HT-29 (cell line): ENCODE measurements around the gene STK32C. TPM values are rescaled to one million over a fixed set of nuclear protein-coding genes. Genes with fewer than 3 reads are reported as not detected.
"Not testable (repeated sequence)": the region's sequence is repeated elsewhere in the genome, so short reads cannot be mapped to it uniquely, and the experiment has no call there.

ENCODE experiments used
- DNase-seq: peaks from one replicate; pipeline ENCODE4 v3.0.0-alpha.2; 2015; ENCODE audit warnings: low spot score
- total RNA-seq: library from RNA; depleted of rRNA; stranded (reverse); fragments of >200 nt; shearing (Covaris generic); gene quantifications from 2 replicates; pipeline ENCODE4 v1.2.3, GENCODE V29; 2014

The STK32C gene
- total RNA-seq, 1 experiment from 2014 or later: 20.8 TPM

DNA sequence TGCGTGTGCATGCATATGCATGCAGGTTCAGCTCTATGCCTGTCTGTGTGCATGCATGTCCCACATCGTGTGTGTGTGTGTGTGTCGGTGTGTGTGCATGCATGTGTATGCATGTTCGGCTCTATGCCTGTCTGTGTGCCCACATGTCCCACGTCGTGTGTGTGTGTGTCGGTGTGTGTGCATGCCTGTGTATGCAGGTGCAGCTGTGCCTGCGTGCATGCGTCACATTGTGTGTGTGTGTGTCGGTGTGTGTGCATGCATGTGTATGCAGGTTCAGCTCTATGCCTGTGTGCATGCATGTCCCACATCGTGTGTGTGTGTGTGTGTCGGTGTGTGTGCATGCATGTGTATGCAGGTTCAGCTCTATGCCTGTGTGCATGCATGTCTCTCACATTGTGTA is 39.8 kb downstream of the STK32C start:
- DNase-seq: not testable (repeated sequence)

DNA sequence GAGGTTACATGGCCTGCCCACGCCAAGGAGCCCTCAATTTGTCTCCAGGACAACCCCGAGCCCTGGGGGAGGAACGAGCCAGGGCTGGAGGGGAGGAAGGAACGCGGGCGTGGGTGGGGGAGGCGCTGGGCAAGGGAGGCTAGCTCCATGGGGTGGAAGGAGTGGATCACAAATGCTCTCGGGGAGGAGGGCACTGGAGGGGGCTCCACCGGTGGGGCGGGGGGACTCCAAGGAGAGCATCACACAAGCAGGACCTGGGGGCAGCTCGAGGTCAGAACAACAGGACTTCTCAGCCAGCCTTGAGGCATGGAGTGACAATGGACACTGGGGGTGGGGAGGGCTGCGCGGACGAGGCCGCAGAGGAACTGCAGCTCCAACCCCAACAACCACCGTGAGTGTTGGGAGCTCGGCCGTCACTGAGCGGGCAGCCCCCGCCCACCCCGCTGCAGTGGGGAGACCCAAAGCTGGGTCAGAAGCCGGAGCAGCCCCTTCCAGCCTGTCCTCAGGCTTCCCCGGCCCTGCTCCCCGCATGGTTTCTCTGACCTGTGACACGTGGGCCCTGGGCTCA is 41.1 kb downstream of the STK32C start:
- no peak for DNase-seq

DNA sequence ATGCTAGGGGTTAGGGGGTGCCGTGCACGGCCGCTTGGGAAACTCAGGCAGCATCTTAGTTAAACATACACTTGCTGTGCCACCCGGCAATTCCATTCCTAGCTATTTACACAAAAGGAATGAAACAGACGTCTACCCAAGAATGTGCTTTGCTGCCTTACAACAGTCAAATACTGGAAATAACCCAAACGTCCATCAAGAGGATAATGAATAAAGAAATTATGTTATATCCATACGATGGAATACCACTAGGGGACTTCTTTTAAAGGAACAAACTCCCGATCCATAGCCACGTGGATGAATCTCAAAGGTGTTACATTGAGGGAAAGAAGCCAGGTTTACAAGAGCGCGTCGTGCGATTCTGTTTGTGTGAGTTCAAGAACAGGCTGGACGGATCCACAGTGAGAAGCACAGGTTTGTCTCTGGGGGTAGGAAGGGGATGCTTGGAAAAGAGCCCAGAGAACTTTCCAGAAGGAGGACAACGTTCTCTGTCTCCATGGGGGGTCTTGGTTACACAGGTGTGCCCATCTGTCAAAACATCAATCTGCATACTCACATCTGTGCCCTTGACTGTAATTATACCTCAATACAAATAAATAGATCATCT is 41.8 kb downstream of the STK32C start:
- no peak for DNase-seq

DNA sequence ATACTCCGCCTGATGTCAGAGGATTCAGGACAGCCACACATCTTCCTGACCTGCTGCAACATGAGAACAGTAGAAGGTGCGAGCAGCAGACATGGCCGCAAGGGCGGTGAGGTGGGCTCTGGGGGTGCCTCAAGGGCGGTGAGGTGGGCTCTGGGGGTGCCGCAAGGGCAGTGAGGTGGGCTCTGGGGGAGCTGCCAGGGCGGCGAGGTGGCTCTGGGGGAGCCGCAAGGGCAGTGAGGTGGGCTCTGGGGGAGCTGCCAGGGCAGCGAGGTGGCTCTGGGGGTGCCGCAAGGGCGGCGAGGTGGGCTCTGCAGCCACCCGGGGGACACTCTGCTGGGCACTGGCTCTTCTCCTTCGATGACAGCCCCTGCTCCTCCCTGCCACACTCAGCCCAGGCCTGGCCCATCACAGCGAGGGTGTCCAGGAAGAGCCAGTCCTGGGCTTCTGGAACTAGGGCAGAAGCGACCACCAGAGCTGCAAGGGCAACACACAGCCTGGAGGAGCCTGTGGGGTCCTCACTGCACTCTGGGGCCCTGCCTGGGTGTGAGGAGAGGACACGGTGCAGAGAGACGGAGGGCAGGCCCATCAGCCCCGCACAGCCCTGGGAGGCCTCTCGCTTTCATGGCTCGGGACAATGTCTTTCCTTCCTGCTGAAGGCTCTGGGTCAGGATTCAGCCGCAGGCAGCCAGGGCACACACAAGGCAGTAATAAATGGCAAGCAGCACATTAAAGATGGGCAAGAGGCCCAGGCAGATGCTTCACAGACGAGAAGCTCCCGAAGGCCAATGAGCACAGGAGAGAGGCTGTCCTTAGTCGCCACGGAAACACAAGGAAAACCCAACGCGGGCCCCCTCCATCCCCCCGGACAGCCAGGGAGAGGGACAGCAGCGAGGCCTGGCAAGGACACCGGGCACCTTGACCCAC is 42.5 kb downstream of the STK32C start:
- DNase-seq: no peak

DNA sequence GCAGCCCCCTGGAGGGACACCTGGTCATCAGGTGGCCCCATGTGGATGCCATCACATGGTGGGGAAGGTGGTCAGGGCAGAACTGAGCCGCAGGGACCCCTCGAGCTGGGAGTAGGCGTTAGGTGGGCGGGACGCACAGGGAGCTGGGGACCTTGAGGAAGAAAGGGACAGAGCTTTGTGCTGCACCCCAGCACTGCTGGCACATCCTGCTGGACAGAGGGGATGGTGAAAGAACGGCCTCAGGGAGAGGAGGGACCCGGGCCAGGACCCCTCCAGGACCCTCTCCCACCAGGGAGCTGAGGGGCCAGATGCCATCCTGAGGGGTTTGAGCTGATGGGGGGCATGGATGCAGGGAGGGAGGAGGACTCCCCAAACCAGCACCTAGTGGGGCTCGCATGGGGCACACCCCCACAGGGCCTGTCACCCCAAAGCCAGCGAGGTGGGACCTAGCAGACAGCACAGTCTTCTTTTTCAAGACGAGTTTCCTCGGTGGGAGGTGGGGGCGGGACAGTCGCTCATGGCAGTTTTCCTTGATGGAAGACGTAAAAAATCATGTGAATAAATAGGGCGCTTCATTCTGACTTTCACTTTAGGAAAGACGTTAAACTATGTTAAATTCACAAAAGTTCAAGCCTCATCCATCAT is 43.3 kb downstream of the STK32C start:
- DNase-seq: no peak

DNA sequence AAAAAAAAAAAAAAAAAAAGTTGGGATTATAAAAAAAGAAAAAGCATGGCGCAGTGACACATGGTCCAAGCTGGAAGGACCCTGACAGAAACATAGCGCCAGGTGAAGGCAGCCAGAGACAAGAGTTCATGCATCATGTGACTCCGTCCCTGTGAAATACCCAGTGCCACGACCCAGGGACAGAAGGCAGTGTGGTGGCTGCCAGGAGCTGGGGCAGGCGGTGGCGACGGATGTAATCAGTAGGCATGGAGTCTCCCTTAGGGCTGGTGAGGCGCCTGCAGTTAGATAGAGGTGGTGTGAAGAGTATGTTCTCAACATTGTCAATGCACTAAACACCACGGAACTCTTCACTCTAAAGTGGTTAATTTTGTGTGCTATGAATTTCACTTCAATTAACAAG is 43.9 kb downstream of the STK32C start:
- DNase-seq: no peak

DNA sequence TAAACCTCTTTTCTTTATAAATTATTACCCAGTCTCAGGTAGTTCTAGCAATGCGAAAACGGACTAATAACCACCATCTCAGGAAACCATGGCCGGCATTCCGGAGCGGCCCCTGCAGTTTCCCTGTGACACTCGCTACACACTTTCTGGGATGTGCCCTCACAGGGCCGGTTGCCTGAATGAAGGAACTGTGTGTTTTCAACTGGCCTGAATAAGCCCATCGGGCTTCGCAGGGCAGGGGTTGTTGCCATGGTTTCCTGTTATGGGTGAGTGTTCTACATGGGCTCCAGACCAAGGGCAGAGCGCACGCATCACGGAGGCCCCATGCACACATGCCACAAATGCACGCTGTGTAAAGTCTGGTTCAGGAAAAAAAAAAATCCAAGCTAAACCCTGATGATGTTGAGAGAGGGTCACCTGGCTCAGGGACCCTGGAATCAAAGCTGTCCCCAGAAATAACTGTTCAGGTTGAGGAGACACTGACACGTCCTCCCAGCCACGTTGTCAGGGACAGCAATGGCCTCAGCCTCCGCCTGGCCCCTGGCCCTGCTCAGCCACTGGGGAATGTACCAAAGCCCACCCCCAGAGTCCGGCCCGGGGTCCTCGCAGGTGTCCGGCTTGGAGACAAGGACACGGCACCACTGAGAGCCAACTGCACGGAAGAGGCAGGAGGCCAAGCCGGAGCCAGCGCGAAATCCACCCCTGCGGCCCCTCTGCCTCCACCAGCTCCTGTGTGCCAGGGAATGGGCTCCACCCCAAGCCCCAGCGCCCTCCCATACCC is 47.9 kb downstream of the STK32C start:
- no peak for DNase-seq

DNA sequence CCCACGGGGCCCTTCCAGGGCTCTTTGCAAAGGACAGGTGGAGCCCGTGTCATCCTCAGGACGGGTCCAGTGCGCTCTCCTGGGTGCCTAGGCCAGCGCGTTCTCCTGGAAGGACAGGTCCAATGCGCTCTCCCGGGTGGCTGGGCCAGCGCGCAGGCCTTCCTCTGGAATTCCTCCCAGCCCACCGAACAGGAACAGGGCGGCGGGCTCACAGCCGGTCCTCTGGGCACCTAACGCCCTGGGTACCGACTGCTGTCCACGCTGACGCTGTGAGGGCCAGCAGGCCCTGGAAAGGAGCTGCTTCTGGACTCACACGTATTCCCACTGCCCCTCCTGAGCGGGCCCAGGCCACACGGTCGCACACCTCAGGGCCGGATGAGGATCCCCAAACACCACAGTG is 49.3 kb downstream of the STK32C start:
- no peak for DNase-seq

DNA sequence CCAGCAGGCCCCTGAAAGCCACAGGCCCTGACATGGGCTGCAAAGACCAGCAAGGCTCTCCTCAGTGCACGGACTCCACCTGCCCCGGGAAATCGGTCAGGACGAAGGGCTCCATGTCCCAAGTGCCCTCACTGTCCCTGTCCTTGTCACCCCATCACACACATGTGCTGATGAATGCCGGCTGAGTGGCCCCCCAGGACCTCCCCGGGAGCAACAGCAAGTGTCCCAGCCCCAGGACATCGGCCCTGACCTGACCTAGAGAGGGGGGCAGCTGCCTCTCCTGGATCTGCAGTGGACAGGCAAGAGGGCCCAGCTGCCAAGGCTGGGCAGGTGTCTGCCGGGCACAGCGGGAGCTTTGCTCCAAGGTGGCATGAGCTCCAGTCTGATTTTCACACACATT is 49.8 kb downstream of the STK32C start:
- no peak for DNase-seq

DNA sequence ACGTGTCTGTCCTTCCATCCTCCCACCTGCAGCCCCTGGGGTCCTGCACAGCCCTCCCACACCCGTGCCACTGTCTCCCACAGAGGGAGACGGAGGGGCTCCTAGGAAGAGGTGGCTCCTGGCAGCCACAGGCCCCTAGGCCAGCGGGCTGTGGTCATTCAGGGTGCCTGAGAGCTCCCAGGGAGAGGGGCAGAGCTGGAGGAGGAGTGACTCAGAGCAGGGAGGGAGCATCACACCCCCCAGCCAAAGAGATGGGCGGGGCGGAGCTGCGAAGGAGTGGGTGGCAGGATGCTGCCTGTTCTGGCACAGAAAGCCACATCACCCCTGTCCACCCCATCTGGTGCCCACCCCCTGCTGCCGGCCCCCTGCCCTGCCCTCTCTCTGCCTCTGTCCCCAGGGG is 50.5 kb downstream of the STK32C start:
- DNase-seq: no peak

DNA sequence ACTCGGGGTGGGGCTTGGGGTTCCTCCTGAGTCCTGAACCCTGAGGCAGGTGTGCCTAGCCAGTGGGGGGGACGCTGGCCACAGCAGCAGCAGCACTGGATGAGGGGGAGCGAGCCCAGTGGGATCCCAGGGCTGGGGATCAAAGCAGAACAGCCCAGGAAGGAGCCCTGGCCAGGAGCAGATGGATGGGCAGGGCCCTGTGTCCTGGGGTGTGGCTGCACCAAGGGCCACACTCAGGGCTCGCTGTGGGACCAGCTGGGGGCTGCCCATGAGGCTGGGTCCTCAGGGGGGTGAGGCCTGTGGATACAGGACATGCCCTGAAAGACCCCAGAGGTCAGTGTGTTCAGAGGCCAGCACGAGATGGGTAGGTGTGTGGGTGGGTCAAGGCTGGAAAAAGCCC is 50.9 kb downstream of the STK32C start:
- DNase-seq: no peak

DNA sequence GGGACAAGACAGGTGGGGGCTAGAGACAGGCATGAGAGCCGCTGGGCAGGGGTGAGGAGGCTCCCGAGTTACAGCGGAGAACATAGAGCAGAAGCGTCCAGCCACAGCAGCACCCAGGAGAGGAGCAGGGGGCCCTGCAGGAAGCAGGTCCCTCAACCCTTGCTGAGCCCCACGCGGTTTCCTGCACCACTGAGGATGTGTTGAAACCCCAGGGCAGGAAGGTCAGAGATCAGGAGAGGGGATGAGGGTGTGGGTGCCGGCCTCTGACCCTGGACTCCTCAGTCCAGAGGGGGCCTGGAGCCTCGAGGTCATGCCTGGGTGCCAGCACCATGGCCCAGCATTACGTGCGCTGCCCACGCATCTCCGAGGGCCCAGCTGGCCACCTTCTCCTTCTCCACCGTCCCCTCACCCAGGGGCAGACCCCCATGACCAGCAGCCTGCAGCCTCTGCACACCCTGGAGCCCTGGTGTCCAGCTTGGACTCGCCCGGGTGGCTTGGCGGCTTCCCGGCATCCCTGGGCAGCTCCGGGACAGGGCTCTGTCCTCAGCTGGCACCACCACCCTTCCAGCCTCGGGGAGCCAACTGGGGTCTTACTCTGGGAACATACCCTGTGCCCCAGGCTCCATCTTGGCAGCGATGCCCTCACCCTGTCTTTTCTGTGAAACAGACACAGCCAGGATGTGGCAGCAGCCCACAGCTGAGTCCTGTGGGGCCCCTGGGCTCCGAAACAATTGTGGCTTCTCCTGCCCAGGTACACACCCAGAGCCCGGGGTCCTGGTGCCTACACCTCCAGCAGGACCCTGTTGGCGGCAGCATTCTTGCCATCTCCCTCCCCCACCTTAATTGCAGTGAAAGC is 52.0 kb downstream of the STK32C start:
- no peak for DNase-seq

DNA sequence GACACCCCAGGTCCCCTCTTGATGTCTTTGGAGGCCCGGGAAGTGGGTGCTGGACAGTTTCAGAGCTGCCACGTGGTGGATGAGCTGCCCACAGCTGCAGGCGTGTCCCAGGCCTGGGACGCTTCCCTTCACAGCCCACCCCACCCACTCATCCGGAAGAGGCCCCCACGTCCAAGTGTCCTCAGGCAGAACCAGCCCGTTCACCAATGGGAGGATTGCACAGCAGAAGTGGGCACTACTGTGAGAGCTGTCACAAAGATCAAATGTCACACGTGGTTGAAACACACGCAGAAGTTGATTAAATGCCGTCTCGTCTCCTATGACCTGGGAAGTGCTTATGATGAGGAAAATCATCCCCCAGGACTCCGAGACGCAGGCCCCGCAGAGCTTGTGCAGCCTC is 52.9 kb downstream of the STK32C start:
- no peak for DNase-seq

DNA sequence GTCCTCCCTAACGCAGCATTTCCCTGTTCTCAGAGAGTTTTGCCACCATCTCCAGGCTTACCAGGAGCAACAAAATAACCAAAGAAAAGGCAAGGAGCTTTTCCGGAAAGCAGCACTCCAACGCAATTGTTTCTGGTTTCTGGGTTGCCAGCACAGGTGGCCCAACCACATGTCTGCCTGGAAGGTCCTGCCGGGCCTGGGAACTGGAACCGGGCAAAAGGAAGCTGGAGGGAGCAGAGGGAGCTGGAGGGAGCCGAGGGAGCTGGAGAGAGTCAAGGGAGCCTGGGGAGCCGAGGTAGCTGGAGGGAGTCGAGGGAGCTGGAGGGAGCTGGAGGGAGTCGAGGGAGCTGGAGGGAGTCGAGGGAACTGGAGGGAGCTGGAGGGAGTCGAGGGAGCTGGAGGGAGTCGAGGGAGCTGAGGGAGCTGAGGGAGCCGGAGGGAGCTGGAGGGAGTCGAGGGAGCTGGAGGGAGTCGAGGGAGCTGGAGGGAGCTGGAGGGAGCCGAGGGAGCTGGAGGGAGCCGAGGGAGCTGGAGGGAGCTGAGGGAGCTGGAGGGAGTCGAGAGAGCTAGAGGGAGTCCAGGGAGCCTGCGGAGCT is 54.6 kb downstream of the STK32C start:
- DNase-seq: no peak

DNA sequence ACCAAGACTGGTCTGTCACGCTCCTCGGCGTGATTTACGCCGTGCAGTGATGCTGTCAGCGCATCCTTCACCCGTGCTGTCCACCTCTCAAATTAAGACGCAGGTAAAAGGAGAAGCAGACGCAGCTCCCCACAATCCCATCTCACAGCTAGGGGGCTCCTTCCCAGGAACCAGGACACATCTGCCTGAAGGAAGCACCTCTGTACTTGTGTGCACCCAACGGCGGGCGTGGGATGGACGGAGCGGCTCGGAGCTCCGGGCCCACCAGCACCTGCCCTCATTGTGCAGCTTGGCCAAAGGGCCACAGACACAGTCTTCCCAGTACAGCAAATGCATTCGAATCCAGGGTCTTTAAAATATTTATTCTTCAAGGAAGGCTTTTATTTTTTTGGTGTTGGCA is 55.3 kb downstream of the STK32C start:
- DNase-seq: no peak

DNA sequence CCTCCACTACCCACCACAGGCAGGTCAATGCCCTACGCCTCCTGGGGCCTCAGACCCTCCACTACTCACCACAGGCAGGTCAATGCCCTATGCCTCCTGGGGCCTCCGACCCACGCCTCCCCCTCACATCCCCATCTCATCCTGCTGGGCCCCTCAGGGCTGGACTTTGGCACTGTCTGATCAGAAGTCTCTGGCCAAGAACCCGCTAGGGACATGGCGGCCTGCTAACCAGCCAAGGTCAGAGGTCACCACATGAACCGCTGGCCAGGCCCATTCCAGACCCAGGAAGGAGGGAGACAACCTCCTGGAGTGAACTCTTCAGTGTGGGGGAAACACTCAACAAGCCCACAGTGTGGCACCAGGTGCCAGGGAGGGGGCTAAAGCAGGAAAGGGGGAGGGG is 55.8 kb downstream of the STK32C start:
- no peak for DNase-seq

DNA sequence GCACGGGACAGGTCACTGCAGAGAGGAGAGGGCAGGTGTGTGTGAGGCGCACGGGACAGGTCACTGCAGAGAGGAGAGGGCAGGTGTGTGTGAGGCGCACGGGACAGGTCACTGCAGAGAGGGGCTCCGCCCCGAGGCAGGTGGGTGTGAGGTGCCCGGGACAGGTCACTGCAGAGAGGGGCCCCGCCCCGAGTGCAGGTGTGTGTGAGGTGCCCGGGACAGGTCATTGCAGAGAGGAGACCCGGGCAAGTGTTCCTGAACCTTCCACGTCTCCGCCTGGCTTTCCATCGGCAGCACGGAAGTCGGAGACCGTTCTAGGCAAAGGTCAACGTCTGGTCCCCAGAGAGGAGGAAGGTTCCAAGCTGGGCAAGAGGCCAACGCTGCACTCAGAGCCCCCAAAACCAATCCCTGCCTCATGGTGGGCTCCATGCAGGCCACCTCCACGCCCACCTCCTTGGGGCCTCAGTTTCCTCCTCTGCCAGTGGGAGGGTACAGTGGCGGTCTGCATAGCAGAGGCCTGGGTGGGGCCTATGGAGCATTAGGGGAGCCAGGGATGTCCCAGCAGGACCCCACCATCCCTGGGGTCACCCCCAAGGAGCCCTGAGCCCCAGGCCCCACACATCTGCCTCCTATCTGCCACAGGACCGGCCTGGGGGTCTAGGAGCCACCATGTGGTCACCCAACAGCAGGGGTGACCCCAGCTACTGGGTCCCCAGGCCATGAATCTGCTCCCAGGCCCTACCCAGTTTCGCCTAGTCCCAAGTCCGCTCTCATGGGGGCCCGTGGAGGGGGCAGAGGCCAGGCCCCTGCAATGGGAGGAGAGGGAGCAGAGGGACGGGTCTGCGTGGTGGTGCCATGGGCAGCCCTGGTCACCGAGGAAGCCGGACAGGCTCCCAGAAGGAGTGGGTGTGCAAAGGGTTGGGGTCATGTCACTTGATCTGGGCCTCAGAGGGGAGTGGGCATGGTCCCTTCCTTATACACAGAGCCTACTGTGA is 57.0 kb downstream of the STK32C start:
- DNase-seq: no peak

DNA sequence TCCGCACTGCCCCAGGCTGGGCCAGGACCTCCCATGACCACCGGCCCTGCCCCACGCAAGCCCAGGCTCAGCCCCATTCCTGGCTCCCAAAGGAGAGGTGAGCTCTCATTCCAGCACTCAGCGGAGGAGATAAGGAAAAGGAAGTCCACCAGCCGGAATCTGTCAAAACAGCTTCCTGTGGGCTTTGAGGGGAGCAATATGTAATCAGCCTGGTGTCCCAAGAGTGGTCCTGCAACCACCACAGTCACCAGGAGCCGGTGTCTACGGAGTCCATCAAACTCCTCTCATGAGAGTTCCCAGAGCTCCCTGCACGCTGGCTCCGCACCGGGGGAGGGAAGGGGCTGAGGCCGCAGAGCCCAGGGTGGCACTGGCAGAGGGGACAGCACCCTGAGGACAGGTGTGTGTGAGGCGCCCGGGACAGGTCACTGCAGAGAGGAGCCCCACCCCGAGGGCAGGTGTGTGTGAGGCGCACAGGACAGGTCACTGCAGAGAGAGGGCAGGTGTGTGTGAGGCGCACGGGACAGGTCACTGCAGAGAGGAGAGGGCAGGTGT is 57.9 kb downstream of the STK32C start:
- no peak for DNase-seq
